T-helper 9 cell (primary cell): ENCODE results near the gene POLG.
A peak's percentile ranks its signal among the peaks of the same experiment; 100 is the strongest.

Experiments
- DNase-seq: peaks from one replicate; pipeline ENCODE4 v3.0.0-alpha.2; 2020
- total RNA-seq, 2 donors: gene quantifications; one replicate each; lab custom pipeline; 2026; lab: John Stamatoyannopoulos, UW

The POLG gene
- total RNA-seq, result 149 to 212 reads per million in 2 donors

DNA sequence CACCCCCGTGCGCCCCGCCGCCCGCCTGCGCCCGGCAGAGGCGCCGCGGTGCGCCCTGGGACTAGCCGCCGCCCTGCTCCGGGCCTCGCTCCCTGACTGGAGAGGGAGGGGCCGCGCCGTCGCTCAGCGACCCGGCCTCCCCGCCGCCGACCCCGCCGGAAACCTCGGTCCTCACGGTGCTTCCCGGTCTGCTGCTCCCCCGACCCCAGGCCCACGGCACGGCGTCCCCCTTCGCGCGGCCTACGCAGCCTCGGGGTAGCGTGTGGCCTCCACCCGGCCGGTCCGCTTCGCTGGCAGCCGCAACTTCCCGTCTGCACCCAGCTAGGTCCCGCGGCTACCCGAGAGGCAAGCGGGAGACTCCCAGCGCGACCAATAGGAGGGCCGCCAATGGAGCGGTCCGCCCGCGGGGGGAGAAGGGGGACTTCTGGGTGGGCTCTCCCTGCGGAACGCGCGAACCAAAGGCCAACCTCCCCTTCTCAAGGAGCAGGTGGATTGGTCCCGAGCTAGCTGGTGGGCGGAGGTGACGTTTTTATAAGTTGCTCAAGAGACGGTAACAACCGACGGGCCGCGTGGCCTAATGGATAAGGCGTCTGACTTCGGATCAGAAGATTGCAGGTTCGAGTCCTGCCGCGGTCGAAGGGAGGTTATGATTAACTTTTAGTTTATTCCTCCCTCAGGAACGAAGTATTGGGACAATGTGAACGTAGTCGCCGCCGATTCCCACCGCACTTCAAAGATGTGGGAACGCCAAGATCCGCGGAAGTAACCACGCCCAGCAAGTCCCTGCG is at the start of gene POLG:
POLG (minus strand) TSS at position 315 of the 788 bp plus-strand sequence. CDS start 1,070 bp downstream, outside the sequence.
- DNase-seq, result peak; percentile 96

DNA sequence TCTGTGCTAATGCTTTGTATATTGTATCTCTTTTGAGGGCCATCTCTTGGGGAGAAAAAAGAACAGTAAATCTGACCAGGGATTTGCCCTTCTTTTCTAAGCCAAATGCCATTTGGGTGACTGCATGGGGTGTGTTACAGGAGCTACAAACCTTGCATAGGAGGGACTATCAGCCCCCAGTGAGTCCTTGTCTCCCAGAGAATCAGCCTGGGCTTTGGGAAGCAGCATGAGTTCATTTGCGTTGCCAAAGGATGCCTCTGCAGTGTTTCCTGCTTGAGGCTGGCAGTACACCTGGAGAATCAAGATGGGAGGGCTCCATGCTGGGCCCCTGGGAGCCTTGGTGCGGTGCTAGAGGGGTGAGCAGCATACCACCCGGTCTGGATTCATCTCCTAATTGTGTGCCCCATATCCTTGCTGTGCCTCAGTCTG is 49.6 kb upstream of the POLG start:
- no peak for DNase-seq

DNA sequence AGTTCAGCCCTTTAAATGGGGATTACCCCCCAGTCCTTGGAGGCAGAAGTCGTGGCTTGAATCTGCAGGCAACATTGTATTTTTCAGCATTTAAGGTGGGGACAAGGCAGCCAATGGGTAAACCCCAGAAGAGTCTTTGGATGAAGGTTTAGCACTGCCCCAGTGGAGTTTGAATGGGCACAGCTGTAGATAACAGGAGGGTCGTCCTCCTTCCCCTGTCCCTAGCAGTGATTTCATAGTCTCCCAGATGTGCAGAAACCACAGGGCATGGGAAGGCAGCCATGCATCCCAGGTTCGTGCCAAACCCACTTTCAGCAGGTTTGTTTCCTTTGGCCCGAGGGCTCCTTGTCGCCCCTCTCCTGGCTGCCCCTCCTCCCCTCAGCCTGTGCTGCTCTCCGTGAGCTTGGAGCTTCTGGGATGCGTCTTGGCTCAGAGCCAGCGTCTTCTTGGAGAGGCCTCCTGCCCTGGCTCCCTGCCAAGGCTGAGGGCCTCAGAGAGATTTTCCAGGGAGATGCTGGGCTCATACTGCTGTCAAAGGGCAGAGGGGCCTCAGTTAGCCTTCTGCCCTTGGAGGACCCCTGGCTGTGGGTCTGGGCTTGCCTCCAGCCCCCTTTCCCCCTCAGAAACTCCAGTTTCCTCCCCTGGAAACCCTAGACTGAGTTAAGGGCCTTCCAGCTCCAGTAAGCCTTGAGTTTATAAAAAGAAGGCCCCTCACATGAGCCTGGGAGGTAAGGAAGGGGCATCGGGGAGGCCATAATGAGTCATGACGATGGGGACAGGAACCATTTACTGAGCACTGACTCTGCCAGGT is 48.9 kb upstream of the POLG start:
- DNase-seq, result no peak

DNA sequence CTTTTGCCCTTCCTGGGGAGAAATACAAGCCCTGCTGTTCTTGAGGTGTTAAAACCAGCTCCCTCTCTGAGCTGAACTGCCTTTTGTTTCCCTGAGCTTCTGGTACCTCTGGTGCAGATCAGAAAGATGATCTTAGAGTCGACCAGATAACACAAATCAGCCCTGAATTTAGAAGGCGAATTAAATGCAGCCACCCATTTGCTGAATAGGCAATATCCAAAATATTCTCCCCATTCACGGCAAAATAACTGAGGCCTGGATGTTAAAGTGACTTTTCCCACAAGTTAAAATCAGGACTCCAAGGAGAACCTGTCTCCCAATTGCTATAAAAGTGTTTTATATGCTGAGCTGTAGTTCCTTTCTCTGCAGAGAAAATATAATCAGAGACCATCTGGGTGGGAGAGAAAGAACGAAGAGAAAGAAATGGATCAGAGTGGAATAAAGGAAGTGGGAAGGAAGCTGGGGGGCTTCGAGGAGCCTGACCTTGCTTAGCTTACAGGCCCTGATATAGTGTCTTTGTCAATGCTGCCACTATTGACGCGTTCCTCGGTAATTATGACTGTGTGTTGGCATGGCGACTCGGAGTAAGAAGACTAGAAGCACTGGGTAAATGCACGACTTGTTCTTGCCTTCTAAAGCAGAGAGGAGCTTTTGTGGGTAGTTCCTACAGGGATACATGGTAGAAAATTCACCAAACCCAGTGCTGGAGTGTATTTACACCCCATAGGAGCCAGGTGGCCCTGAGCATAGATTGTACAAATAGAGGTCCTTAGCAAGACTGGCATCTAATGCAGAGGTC is 47.5 kb upstream of the POLG start:
- DNase-seq, result no peak

DNA sequence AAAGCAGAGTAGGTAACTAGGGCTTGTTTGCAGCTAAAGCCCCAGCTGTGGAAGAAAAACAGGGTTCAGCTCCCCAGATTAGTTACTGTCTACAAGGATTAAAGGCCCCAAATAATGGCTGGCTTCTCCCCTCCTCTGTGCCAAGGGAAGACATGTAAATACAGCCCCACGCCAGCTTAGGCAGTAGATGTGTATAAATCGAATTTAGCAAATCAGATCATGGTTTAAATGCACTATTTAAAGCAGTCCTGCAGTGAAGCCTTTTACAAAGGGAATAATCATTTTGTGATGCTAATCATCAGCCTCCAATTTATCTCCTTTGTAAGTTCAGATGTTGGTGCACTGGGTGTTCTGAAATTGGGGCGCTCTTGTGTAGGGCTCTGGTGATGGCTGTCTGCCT is 46.7 kb upstream of the POLG start:
- DNase-seq, result no peak

DNA sequence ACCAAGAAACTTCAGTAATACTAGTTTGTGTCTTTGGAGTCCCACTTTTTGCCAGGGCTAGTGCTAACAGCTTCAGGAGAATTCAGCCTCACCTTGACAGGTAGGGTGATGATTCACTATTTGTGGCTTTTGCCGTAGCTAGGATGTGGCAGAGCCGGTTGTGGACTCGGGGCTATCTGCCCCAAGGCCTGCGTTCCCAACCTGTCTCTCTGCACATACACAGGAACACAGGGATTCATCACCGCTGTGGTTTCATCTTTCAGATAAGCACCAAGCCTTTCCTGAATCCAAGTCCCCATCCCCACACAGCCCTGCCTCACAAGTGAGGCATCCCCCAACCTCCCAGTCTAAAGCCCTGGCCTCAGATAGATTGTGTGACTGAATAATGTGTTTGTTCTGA is 45.2 kb upstream of the POLG start:
- DNase-seq, result no peak

DNA sequence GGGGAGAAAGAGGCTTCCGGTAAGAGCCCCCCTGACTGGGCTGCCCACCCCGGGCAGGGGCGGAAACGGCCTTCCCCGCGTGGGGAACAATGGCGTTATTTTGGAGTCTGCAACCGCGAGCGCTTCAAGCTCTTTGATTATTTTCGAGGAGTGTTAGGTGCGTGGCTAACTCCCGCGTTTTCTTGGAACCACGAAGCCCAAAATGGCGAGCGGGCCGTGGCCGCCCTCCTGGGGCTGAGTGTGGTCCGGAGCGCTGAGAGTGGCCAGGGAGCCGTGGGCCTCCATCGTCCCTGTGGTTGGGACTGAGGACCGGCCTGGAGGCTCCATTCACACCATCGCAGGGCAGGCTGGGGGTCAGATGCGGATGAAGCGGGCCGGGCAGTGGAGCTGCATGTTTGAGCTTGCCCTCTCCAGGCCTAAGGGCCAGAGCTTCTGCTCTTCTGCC is 44.6 kb upstream of the POLG start:
- no peak for DNase-seq

DNA sequence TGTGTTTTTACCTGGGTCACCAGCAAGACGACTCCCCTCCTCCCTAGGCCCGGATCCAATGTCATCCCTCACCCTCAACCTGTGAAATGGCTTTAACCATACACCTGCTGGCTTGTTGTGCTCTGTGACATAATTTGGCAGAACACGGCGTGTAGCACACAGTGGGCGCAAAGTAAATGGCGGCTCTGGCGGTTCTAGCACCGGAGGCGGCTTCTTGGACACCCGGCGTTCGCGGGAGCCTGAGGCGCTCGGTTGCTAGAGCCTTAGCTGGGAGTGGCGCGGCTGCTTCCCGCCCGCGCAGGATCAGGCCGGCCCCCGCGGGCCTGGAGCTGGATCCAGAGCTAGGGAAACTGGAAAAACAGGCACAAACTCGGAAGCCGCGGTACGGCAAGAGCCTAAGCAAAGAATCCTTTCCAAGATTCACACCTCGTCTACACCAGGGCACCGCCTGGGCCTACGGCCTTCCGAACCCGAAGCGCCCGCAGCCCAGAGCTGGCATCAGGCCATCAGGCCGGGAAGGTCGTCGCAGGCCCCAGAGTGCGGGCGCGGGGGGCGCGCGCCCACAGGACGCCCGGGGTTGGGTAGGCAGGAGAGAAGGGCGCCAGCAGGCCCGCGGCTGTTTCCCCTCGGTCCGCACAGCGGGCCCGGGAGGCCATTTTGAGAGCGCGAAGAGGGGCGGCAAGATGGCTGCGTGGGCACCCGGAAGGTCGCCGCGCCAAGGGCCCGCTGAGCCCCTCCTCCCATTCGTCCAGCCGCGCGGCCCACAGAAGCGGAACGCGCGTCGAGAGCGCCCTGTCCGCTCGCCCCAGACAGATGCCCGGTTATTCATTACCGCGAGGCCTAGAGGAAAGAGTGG is 43.9 kb upstream of the POLG start:
- no peak for DNase-seq

DNA sequence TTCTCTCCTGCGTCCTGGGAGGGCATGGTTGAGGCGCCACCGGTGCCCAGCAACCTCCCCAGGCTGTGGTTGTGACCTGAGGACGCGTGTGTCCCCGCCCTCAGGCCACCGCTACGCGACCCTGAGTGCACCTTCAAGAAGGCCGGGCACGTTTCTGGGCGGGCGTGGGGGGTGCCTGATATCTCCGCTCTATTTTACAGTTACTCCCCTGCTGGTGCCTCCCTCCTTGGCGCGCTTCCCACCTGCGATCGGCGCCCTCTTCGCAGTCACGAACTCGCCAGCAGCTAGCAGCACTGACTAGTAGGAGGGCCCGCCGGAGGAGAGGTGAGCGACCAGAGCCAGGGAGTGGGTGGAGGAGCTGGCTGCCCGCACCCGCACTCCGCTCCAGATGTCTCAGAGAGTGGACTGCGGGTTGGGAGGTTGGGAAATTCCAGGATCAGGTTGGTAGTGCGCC is 43.2 kb upstream of the POLG start:
- no peak for DNase-seq

DNA sequence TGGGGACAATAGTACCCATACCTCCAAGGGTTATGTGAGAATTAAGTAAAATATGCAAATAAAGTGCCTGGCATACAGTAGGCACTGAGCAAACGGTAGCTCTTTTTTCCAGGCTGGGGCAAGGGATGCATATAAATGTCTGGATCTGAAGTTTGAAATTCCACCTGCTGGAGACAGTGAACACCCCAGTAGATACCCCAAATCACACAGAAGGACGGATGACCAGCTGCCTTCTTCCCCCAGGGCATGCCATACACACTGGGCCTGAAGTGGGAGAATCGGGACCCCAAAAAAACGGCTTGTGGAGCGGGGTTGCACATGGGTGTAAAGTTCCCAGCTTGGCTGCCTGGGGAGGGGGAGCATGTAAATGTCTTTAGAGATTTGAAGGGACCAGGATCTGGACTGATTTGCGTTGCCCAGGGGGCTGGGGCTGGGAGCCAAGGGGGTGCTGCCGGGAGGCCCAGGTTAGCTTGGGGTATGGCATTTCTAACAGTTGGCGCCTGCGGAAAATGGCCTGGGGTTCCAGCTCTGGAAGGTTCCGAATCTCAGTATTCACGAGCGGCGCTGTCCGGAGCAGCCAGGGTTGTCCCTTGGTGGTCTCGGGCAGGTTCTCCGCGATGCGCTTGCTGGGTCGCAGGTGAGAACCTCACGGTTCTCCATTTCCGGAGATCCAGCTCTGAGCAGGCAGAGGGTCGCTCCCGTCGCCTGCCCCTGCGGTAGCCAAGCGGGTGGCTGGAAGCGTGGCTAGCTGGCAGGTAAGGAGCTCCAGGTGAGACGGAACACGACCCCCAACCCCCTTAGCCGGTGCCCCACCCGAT is 42.6 kb upstream of the POLG start:
- no peak for DNase-seq

DNA sequence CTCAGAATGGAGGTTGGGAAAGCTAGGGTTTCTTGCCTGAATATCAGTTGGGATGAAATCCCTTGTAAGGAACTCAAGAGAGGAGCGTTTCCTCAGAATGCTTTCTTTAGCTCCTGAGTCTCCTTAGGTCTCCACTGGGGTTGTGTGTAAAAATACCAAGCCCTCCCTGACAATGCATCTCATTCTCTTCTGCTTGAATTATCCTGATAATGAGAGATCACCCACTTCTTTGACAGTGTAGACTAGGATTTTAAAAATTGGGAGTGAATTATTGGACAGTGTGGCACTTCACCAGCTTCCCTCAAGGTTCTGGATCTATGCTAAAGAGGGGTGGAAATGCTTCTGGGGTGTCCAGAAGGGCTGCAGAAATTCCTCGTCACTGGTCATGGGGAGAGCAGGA is 41.8 kb upstream of the POLG start:
- DNase-seq, result no peak

DNA sequence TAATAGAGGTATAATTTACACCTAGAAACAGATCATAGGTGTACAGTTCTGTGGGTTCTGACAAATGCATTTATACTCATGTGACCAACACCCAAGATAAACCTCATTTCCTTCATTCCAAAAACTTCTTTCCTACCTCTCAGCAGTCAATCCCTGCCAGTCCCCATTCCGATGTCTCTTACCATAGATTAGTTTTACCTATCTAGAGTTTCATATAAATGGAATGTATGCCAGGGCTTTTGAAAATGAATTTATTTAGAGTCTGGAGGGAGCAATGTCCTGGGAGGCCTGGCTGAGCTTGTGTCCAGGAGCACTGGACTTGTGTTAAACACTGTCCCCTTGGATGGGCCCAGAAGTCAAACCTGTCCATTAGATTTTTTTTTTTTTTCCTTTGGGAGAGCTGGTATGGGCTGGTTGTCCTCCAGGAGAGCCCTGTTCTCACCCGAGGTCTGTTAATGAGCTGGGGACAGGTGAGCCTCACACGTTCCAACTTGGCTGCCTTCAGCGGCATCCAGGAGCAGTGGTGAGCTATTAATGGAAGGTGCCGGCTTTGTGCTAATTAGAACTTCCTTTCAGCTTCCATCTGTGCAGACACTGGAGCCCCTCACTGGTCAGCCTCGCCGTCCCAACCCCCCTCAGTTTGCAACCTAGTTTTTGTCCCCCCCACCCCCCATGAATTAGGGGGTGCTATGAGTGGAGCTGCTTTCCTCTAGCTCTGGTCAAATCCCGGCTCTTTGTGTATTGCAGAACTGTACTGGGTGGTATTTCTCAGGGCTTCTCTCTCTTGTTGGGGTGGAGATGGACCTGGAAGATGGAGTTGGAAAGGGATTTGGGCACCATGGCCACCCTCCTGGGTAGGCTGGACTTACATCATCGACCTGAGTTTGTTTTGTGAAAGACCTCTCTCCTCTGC is 40.7 kb upstream of the POLG start:
- DNase-seq, result no peak

DNA sequence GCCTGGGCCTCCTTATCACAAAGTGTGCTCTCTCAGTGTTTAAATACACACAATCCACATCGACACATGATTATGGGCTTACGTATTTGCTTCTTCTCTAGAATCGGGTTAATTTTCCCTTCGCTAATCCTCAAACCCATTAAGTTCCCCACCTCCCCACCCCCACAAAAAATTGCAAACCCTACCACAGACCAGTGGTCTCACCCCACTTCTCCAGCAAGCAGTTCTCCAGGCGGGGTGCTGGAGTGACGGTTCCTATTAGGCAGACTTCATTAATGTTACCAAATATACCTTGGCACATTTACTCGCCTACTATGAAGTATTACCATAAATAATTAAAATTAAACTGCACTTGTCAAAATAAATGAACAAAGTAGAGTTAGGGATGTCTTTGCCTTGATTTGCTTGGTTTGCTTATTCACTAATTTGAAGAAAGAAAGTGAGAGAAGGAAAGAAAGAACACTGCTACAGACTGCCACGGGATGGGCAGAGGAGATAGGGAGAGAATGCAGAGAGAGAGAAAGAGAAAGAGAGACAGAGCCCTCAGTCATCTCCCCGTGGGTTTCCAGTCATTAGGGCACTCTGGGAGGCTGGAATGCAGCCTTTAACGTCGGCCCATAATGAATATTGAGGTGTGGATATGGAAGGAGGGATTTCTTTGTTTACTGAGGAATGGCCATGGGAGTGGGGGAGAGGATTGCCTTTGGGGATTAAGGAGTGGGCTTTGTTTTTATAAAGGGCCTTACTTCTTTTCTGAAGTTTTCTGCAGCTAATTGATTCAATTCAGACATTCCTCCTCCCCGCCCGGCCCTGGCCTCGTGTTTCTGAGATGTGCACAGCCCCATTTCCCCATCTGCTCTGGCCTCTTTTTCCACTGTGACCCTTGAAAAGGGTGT is 39.7 kb upstream of the POLG start:
- no peak for DNase-seq

DNA sequence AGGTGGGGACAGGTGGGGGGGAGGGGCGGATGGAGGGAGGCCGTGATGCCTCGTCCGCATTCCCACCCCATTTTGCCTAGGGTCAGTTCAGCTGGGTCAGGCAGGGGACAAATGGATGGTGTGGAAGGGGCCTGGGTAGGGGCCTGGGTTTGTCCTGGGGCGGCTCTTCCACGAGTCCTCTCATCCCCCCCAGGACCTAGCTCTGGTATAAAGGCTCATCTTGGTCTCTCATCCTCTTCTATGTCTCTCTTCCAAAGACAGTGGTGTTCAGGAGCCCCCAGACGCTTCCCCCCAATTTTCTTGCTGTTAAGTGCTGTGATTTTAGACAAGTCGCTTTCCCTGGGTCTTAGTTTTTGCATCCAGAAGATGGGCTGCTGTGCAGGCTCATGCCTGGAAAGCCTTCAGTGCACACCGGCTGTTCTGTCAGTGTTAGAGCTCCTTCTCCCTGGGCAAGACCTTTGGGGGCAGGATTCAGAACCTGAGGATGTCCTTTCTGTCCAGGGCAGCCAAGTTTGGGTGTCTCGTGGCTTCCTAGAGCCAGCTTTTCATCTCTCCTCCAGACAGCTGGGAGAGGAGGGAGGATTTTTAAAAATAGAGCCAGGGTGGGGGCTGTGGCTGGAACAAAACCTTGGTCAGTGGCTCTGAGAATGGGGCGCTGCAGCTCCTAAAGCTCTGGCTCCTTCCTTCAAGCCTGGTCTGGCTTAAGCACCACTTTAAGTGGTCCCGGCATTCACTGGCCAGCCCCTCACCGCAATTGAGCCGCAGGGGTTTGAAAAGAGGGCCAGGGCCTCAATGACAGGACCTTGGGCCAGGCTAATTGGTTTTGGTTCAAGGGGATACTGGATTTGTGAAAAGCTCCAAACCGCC is 37.7 kb upstream of the POLG start:
- DNase-seq, result no peak

DNA sequence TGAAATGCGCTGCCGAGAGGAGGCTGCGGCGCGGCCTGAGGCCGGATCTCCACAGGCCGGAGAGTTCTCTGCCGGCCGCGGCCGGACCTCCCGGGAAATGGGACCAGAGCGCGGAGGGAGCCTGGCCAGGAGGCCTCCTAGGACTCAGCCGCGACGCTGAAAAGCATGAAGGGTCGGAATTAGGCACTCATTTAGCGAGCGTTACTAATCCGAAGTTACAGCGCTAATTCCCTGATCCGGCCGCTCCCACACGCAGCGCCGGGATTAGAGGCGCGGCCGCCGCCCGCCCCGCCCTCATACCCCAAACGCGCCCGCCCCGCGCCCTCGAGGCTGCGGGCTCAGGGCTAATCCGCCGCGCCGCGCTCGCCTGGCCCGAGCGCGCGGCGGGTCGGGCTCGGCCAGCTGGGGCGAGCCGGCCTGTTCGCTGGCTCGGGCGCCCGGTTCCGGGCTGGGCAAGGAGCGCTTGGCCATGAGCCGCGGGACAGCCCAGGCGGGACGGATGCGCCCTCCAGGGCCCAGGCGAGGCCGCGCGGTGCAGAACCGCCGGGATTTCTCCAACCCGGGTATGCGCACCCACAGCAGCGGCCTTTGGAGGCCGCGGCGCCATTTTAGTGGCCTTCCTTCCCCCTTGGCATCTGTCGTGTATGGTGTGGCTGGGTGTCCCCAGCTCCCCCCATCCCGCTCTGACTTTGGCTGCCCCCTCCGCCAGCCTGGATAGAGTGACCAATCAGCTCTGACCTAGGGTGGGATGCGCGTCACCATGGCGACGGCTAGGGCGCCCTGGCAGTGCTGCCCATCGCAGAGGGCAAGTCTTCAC is 36.8 kb upstream of the POLG start:
- no peak for DNase-seq

DNA sequence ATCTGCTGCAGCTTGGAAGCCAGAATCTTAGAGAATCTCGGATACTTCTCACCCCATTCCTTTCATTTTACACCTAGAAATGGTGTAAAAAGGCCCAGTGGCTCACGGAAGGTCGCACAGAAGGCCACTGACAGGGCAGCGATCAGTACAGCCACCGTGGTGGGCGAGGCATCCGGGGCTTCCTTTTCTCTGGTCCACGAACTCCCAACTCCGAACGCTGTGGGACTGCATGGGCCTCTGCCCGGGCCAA is 36.3 kb upstream of the POLG start:
- DNase-seq, result no peak
